ENCODE measurements around the gene INHBC. TPM values are rescaled to one million over a fixed set of nuclear protein-coding genes. Genes with fewer than 3 reads are reported as not detected.

The INHBC gene
- total RNA-seq, 4 donors from 2014 or later, result 0.33 to 0.63 (median 0.54) TPM; not detected in 1

- TF ChIP-seq, protein P1, sequence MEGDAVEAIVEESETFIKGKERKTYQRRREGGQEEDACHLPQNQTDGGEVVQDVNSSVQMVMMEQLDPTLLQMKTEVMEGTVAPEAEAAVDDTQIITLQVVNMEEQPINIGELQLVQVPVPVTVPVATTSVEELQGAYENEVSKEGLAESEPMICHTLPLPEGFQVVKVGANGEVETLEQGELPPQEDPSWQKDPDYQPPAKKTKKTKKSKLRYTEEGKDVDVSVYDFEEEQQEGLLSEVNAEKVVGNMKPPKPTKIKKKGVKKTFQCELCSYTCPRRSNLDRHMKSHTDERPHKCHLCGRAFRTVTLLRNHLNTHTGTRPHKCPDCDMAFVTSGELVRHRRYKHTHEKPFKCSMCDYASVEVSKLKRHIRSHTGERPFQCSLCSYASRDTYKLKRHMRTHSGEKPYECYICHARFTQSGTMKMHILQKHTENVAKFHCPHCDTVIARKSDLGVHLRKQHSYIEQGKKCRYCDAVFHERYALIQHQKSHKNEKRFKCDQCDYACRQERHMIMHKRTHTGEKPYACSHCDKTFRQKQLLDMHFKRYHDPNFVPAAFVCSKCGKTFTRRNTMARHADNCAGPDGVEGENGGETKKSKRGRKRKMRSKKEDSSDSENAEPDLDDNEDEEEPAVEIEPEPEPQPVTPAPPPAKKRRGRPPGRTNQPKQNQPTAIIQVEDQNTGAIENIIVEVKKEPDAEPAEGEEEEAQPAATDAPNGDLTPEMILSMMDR (IDR thresholded peaks at IDR 0.05), result no peak
- no peak for TF ChIP-seq POLR2A (IDR thresholded peaks at IDR 0.05)
- Histone ChIP-seq H3K4me1 (peaks cover 12 to 13% of the 10 kb centered on the region in 2 donors), H3K4me3 (replicated peaks in 1 of 3) (no peak overlapping the region), H3K27ac (no peak overlapping the region), H3K9me3 (no peaks in the 10 kb centered on the region), H3K36me3 (no peaks in the 10 kb centered on the region), H3K27me3 (peaks cover 8% of the 10 kb centered on the region)
- WGBS, 2 donors, result 83 to 90% methylated on average over 3 to 4 of the region's 4 CpGs
- intact Hi-C loops (cut with DNase I), result no loop called here
- DNase-seq, result no peak
Measured at GRCh38 chr12:57470970-57471656, 36.5 kb downstream of the INHBC start.

- Histone ChIP-seq H3K36me3 (no peaks in the 10 kb centered on the region), H3K27me3 (peaks cover 14% of the 10 kb centered on the region), H3K4me1 (peaks cover 13 to 16% of the 10 kb centered on the region in 2 donors), H3K9me3 (no peaks in the 10 kb centered on the region), H3K4me3 (replicated peaks in 1 of 3) (no peak overlapping the region), H3K27ac (no peak overlapping the region)
- TF ChIP-seq, protein P1 (IDR thresholded peaks at IDR 0.05), result no peak
- no peak for TF ChIP-seq POLR2A (IDR thresholded peaks at IDR 0.05)
- DNase-seq, result no peak
- 85 to 92% methylated on average over 3 of the region's 3 CpGs for WGBS, 2 donors
- intact Hi-C loops (cut with DNase I), result no loop called here
Measured at GRCh38 chr12:57471661-57472060, 37.1 kb downstream of the INHBC start.

DNA sequence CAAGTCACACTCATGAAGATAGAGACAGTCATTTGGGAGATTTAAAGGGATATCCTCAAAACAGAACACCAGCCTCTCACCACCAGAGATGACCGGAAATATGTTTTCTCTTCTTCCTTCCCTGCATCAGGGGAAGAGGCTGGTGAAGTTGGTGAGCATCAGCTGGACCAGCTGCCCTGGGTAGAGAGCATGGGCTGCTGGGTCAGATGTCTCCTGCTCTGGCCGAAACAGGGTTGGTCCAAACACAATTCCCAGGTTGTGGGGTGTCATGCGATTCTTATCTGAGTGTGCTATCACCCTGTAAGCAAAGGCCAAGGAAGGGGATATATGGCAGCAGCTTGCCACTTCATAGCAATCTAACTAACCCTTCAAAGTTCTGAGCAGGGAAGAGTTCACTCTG, 37.8 kb downstream of the INHBC start:
- Histone ChIP-seq H3K36me3 (no peaks in the 10 kb centered on the region), H3K9me3 (no peaks in the 10 kb centered on the region), H3K4me1 (peaks cover 13 to 16% of the 10 kb centered on the region in 2 donors), H3K27ac (no peak overlapping the region), H3K4me3 (replicated peaks in 1 of 3) (no peak overlapping the region), H3K27me3 (peaks cover 14% of the 10 kb centered on the region)
- TF ChIP-seq, protein P1 (IDR thresholded peaks at IDR 0.05), result no peak
- TF ChIP-seq POLR2A (IDR thresholded peaks at IDR 0.05), result no peak
- no peak for DNase-seq
- 88 to 89% methylated on average over 3 of the region's 3 CpGs for WGBS, 2 donors
- intact Hi-C loops (cut with DNase I), result no loop called here

DNA sequence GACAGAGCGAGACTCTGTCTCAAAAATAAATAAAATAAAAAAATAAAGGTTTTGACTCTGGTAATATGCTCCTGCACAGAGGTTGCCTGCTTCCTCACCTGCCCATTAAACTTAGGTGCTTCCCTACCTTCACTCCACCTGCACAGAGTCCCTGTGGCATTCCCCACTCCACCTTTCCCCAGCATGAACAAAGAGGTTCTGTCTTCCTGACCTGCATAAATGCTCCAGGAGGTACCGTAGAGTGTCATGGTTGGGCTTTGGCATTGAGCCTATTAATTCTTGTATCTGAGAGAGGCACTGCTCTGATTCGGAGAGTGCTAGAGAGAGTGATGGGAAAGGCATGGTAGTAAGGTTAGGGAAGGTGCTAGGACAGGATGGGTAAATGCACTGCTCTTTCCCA, 38.8 kb downstream of the INHBC start:
- TF ChIP-seq, protein P1 (IDR thresholded peaks at IDR 0.05), result no peak
- TF ChIP-seq POLR2A (IDR thresholded peaks at IDR 0.05), result no peak
- intact Hi-C loops (cut with DNase I), result no loop called here
- 36 to 40% methylated on average over 3 of the region's 3 CpGs for WGBS, 2 donors
- H3K9me3 ChIP-seq, result no peaks in the 10 kb centered on the region
- H3K27ac ChIP-seq, result no peak overlapping the region
- no peaks in the 10 kb centered on the region for H3K36me3 ChIP-seq
- H3K27me3 ChIP-seq, result peaks cover 14% of the 10 kb centered on the region
- no peak overlapping the region for H3K4me3 ChIP-seq (replicated peaks in 1 of 3)
- peaks cover 13 to 16% of the 10 kb centered on the region in 2 donors for H3K4me1 ChIP-seq
- DNase-seq, result no peak

DNA sequence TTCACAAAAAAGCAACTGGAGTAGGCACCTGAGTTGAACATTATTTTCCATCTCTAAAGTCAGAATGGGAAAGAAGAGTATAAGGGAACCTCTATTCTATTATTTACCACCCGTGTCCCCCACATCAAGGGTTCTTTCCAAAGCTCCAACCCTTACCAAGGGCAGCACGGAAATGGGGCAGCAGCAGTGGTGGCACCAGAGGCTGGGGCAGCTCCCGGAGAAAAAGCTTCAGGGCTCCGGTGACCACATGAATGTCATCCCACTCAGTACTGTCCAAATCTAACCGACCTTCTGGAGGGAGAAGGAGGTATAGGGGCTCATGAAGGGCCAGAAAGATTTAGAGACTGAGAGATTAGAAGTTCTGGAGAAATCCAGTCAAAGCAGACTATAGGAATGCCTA, 39.3 kb downstream of the INHBC start:
- peaks cover 14% of the 10 kb centered on the region for H3K27me3 ChIP-seq

More for the DNA sequence above, 39.3 kb downstream of the INHBC start:
- TF ChIP-seq POLR2A (IDR thresholded peaks at IDR 0.05), result no peak
- TF ChIP-seq, protein P1 (IDR thresholded peaks at IDR 0.05), result no peak
- Histone ChIP-seq H3K27ac (no peak overlapping the region), H3K36me3 (no peaks in the 10 kb centered on the region), H3K4me3 (replicated peaks in 1 of 3) (no peak overlapping the region), H3K9me3 (no peaks in the 10 kb centered on the region), H3K4me1 (peaks cover 13 to 16% of the 10 kb centered on the region in 2 donors)
- intact Hi-C loops (cut with DNase I), result no loop called here
- DNase-seq, result no peak
- WGBS, 2 donors, result 89 to 91% methylated on average over 5 of the region's 5 CpGs
